NCI-H2171 (cell line): ENCODE data around the gene ZNF530.

Experiments used
- DNase-seq: peaks from one replicate; lab custom pipeline; 2025; lab: John Stamatoyannopoulos, UW

The ZNF530 gene

GRCh38 chr19:57615346-57615745, 15.7 kb downstream of the ZNF530 start:
- no peak for DNase-seq

- DNase-seq = no peak
Observed at GRCh38 chr19:57620673-57621348, 21.1 kb downstream of the ZNF530 start.

GRCh38 chr19:57623091-57623490, 23.4 kb downstream of the ZNF530 start:
- no peak for DNase-seq

GRCh38 chr19:57632987-57633831, 33.5 kb downstream of the ZNF530 start, which contains the start of gene ZNF211:
Gene ZNF211, plus strand, starts transcription at chr19:57633168. Its CDS starts 179 bp downstream, at chr19:57633347.
- DNase-seq = peak; percentile 95

- no peak for DNase-seq
Observed at GRCh38 chr19:57633832-57634131, 34.1 kb downstream of the ZNF530 start.

GRCh38 chr19:57637379-57637778, 37.7 kb downstream of the ZNF530 start:
- DNase-seq = no peak

GRCh38 chr19:57641715-57642234, 42.1 kb downstream of the ZNF530 start:
- no peak for DNase-seq

- DNase-seq = peak; percentile 33
Observed at GRCh38 chr19:57642396-57643046, 42.8 kb downstream of the ZNF530 start.

- DNase-seq = no peak
Observed at GRCh38 chr19:57643734-57644133, 44.0 kb downstream of the ZNF530 start.

GRCh38 chr19:57648331-57649003, 48.8 kb downstream of the ZNF530 start:
- peak; percentile 81 for DNase-seq

- no peak for DNase-seq
Observed at GRCh38 chr19:57651654-57651996, 51.9 kb downstream of the ZNF530 start.

- DNase-seq = no peak
Observed at GRCh38 chr19:57653689-57654088, 54.0 kb downstream of the ZNF530 start.

- DNase-seq = no peak
Observed at GRCh38 chr19:57655443-57655842, 55.8 kb downstream of the ZNF530 start.

- no peak for DNase-seq
Observed at GRCh38 chr19:57656346-57656745, 56.7 kb downstream of the ZNF530 start.
